Measurements from ENCODE around the gene GOLGA1.

GOLGA1 gene

GRCh38 chr9:124831642-124832364 lies 109.1 kb downstream of the GOLGA1 start:
- Histone ChIP-seq H3K27ac (peak overlapping the region in 9 of 11 experiments; percentile 57 to 75 (median 69); a peak in 17 of 22 replicates), H4K20me1 (no peaks in the 10 kb centered on the region), H3K27me3 (no peaks in the 10 kb centered on the region), H3K9me3 (replicated peaks in 1 of 11) (peaks cover 0 to 9% (median 5%) of the 10 kb centered on the region in 11 experiments; a peak in 10 of 22 replicates), H3K4me1 (peaks cover 34 to 74% (median 58%) of the 10 kb centered on the region in 10 experiments), H3K4me3 (no peak overlapping the region), H3K36me3 (no peaks in the 10 kb centered on the region), H3K9ac (peak overlapping the region in 9 of 11 experiments; percentile 31 to 65 (median 53); a peak in 17 of 22 replicates), H3K4me2 (peak overlapping the region; percentile 53 to 88 (median 81))
- no peak for TF ChIP-seq Cebpa-rat (IDR thresholded peaks at IDR 0.05)

- Histone ChIP-seq H3K27me3 (no peaks in the 10 kb centered on the region), H3K27ac (no peak overlapping the region; a peak in 2 of 22 replicates), H3K4me2 (peak overlapping the region in 10 of 11 experiments; percentile 69 to 88 (median 82); a peak in 19 of 22 replicates), H3K36me3 (no peaks in the 10 kb centered on the region), H3K4me3 (no peak overlapping the region), H3K4me1 (peaks cover 34 to 67% (median 58%) of the 10 kb centered on the region in 10 experiments), H3K9me3 (replicated peaks in 1 of 11) (peaks cover 0 to 17% (median 13%) of the 10 kb centered on the region in 11 experiments; a peak in 16 of 22 replicates), H3K9ac (peak overlapping the region in 1 of 11 experiments; percentile 53; a peak in 1 of 22 replicates), H4K20me1 (no peaks in the 10 kb centered on the region)
- TF ChIP-seq Cebpa-rat (IDR thresholded peaks at IDR 0.05) = no peak
Observed at GRCh38 chr9:124830593-124830992, 110.3 kb downstream of the GOLGA1 start.

GRCh38 chr9:124829334-124829669 lies 111.6 kb downstream of the GOLGA1 start:
- peaks cover 0 to 17% (median 14%) of the 10 kb centered on the region in 11 experiments; a peak in 16 of 22 replicates for H3K9me3 ChIP-seq (replicated peaks in 1 of 11)
- H3K27ac ChIP-seq = 0 out of 22 replicates have a peak overlapping the region, but pooled peaks of 1 of the 11 experiments have one; percentile 6
- H3K4me1 ChIP-seq = peaks cover 24 to 54% (median 45%) of the 10 kb centered on the region in 10 experiments
- no peaks in the 10 kb centered on the region for H3K36me3 ChIP-seq
- H3K4me2 ChIP-seq = peak overlapping the region in 4 of 11 experiments; percentile 24 to 38 (median 31); a peak in 4 of 22 replicates
- no peak overlapping the region for H3K4me3 ChIP-seq
- no peak overlapping the region for H3K9ac ChIP-seq
- no peaks in the 10 kb centered on the region for H3K27me3 ChIP-seq
- no peak for TF ChIP-seq Cebpa-rat (IDR thresholded peaks at IDR 0.05)
- no peaks in the 10 kb centered on the region for H4K20me1 ChIP-seq

- Histone ChIP-seq H3K9ac (no peak overlapping the region), H3K4me2 (peak overlapping the region in 4 of 11 experiments; percentile 24 to 38 (median 31); a peak in 3 of 22 replicates), H3K27me3 (no peaks in the 10 kb centered on the region), H3K9me3 (replicated peaks in 1 of 11) (peaks cover 0 to 17% (median 14%) of the 10 kb centered on the region in 11 experiments; a peak in 16 of 22 replicates), H3K4me3 (no peak overlapping the region), H3K27ac (no peak overlapping the region), H3K36me3 (no peaks in the 10 kb centered on the region), H3K4me1 (peaks cover 24 to 49% (median 39%) of the 10 kb centered on the region in 10 experiments), H4K20me1 (no peaks in the 10 kb centered on the region)
- no peak for TF ChIP-seq Cebpa-rat (IDR thresholded peaks at IDR 0.05)
Observed at GRCh38 chr9:124828489-124829333, 112.2 kb downstream of the GOLGA1 start.
